Stomach (tissue), 9 donors: ENCODE measurements around the gene KCNN2. TPM values are rescaled to one million over a fixed set of nuclear protein-coding genes. Genes with fewer than 3 reads are reported as not detected.
"Not testable (repeated sequence)": the region's sequence is repeated elsewhere in the genome, so short reads cannot be mapped to it uniquely, and the experiment has no call there.

ENCODE experiments used
- DNase-seq, 2 donors: peaks; one replicate each; pipeline versions ENCODE4 v3.0.0 to v3.0.0-alpha.2; 2013 to 2019
- H3K27ac ChIP-seq, 5 donors: fragments of 200-600 bp in 4 of 5; sonication (generic) in 4 of 5; one replicate each; pipeline ENCODE4 v1.5.1; 2013 to 2019; ENCODE audit warnings: mild to moderate bottlenecking in 1 of 5, moderate library complexity in 1 of 5
- H3K27me3 ChIP-seq, 3 donors: fragments of 200-600 bp; sonication (generic); one replicate each; pipeline ENCODE4 v1.5.1; 2017 to 2019; ENCODE audit warnings: mixed run types in 1 of 3
- H3K36me3 ChIP-seq, 4 donors: fragments of 200-600 bp; sonication (generic); 1 replicate in 3 of 4; 2 replicates in 1 of 4; pipeline ENCODE4 v1.5.1; 2016 to 2019
- H3K4me1 ChIP-seq, 4 donors: fragments of 200-600 bp; sonication (generic); one replicate each; pipeline ENCODE4 v1.5.1; 2016 to 2019
- H3K4me3 ChIP-seq, 4 donors: fragments of 200-600 bp; sonication (generic) in 3 of 4; one replicate each; pipeline ENCODE4 v1.5.1; 2016 to 2019; ENCODE audit warnings: mild to moderate bottlenecking in 1 of 4
- H3K9me3 ChIP-seq, 4 donors: fragments of 200-600 bp; sonication (generic); one replicate each; pipeline ENCODE4 v1.5.1; 2016 to 2019
- EP300 ChIP-seq: sonication (generic); formaldehyde crosslinking; IDR thresholded peaks from one replicate; pipeline ENCODE4 v1.6.1; 2017; ENCODE audit warnings: antibody characterized with exemption
- POLR2A ChIP-seq, 4 donors: fragments of 450-650 bp; IDR thresholded peaks; one replicate each; pipeline ENCODE4 v1.6.1; 2016; ENCODE audit warnings: antibody characterized with exemption in 4 of 4, control low read depth in 2 of 4, mild to moderate bottlenecking in 1 of 4, moderate library complexity in 1 of 4
- POLR2AphosphoS5 ChIP-seq, 3 donors: sonication (generic); formaldehyde crosslinking; IDR thresholded peaks; one replicate each; pipeline ENCODE4 v1.6.1; 2016; ENCODE audit warnings: antibody characterized with exemption in 3 of 3
- WGBS, 5 donors: extraction: QIAGEN DNeasy Blood & Tissue Kit in 3 of 5; methylation state at CpG; one replicate each; pipeline versions ENCODE4 v1.1.5 to v1.1.7; 2013 to 2018; 5-methylcytosine and 5-hydroxymethylcytosine counted together
- intact Hi-C: fragments of 100-400 bp; cut with DNase I; formaldehyde crosslinking; loops from one replicate; pipeline ENCODE4 v1.15.1; 2023; ENCODE audit warnings: low total_unique reads
- polyA plus RNA-seq, 3 donors: library from polyadenylated mRNA; stranded (reverse); fragments of 200-250 nt; gene quantifications; one replicate each; pipeline ENCODE4 v1.2.3, GENCODE V29; 2013
- total RNA-seq, 5 donors: library from RNA; depleted of rRNA; stranded (reverse); fragments of >200 nt; gene quantifications; one replicate each; pipeline versions ENCODE4 v1.1.0 to v1.2.3, GENCODE V29; 2014 to 2016
- TF ChIP-seq, protein P1 (sequence below), 7 experiments: fragments of 450-650 bp in 4 of 7; fragments of 200-600 bp in 3 of 7; sonication (generic) in 3 of 7; IDR thresholded peaks; one replicate each; pipeline ENCODE4 v1.5.1; 2016 to 2019; ENCODE audit warnings: antibody characterized with exemption in 7 of 7, control low read depth in 2 of 7, mild to moderate bottlenecking in 1 of 7
- donor health status: healthy with polysubstance abuse.
- donor health status: Bipolar disorder and iron deficiency.
- donor health status: healthy.

The KCNN2 gene
- total and polyA plus RNA-seq, 8 donors: 0.28 to 9.4 (median 0.90) TPM; not detected in 2

DNA sequence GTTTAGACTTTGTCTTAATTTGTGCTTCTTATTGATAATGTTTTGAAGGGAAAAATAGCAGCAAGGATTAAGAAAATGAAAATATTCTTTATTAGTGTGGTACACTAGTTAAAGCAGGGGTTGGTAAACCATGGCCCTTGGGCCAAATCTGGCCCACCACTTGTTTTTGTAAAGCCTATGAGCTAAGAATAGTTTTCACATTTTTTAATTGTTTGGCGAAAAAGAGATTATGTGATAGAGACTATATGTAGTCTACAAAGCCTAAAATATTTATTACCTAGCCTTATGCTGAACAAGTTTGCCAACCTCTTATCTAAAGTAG is 57.2 kb downstream of the KCNN2 start:
- Histone ChIP-seq H3K4me1 (no peaks in the 10 kb centered on the region), H3K27me3 (no peaks in the 10 kb centered on the region), H3K9me3 (no peaks in the 10 kb centered on the region), H3K27ac (no peak overlapping the region), H3K36me3 (no peaks in the 10 kb centered on the region), H3K4me3 (no peak overlapping the region)
- no peak for DNase-seq
- WGBS, 5 donors: 86 to 93% (median 90%) methylated on average over 1 of the region's 1 CpG
- intact Hi-C loops: no loop called here
- TF ChIP-seq POLR2A (IDR thresholded peaks at IDR 0.05): no peak
- TF ChIP-seq POLR2AphosphoS5 (IDR thresholded peaks at IDR 0.05): no peak
- TF ChIP-seq EP300: no peak
- TF ChIP-seq, protein P1, sequence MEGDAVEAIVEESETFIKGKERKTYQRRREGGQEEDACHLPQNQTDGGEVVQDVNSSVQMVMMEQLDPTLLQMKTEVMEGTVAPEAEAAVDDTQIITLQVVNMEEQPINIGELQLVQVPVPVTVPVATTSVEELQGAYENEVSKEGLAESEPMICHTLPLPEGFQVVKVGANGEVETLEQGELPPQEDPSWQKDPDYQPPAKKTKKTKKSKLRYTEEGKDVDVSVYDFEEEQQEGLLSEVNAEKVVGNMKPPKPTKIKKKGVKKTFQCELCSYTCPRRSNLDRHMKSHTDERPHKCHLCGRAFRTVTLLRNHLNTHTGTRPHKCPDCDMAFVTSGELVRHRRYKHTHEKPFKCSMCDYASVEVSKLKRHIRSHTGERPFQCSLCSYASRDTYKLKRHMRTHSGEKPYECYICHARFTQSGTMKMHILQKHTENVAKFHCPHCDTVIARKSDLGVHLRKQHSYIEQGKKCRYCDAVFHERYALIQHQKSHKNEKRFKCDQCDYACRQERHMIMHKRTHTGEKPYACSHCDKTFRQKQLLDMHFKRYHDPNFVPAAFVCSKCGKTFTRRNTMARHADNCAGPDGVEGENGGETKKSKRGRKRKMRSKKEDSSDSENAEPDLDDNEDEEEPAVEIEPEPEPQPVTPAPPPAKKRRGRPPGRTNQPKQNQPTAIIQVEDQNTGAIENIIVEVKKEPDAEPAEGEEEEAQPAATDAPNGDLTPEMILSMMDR (IDR thresholded peaks at IDR 0.05): no peak

DNA sequence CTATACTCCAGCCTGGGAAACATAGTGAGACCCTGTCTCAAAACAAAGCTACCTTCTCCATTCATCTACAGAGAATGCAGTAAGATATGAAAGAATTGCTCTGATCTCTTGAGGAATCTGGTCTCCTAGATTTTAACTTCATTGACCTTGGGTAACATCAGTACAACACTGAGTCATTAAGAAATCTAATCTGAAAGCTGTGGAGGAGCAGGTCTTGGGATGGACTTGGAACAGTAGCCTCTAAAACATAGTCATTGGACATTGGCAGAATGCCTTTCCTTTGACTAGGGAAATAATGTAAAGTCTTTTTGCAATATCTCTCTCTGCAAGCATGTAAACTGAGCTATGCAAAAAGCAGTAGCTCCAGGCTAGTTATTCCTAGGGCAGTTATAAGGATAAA is 58.1 kb downstream of the KCNN2 start:
- no peak for DNase-seq
- no peak overlapping the region for H3K4me3 ChIP-seq
- no peaks in the 10 kb centered on the region for H3K27me3 ChIP-seq
- intact Hi-C loops: no loop called here
- TF ChIP-seq POLR2AphosphoS5 (IDR thresholded peaks at IDR 0.05) (no peak), EP300 (no peak), POLR2A (IDR thresholded peaks at IDR 0.05) (no peak)
- TF ChIP-seq, protein P1 (IDR thresholded peaks at IDR 0.05): no peak
- no peak overlapping the region for H3K27ac ChIP-seq
- H3K9me3 ChIP-seq: no peaks in the 10 kb centered on the region
- H3K36me3 ChIP-seq: no peaks in the 10 kb centered on the region
- H3K4me1 ChIP-seq: no peaks in the 10 kb centered on the region

DNA sequence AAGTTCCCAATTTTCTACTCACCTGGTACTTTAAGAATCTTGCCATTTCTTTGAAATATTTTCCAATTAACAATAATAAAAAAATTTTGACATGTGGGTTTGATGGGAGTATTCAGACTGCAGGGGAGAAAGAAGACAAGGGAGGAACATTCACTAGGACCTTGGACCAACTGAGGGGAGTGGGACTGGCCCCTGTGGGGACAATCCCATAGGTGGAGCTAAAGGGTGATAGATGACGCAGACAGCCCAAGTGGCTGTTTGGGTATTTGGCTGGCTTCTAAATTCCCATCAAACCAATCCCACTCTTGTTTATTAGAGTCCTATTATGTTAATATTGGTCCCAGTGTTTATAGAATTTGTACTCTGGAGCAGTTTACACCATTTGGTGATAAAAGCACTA is 65.3 kb downstream of the KCNN2 start:
- H3K4me3 ChIP-seq: no peak overlapping the region
- TF ChIP-seq, protein P1 (IDR thresholded peaks at IDR 0.05): no peak
- H3K4me1 ChIP-seq: no peaks in the 10 kb centered on the region
- no peaks in the 10 kb centered on the region for H3K27me3 ChIP-seq
- no peak for DNase-seq
- intact Hi-C loops: no loop called here
- H3K9me3 ChIP-seq: no peaks in the 10 kb centered on the region
- no peak overlapping the region for H3K27ac ChIP-seq
- WGBS, 5 donors: 83 to 100% (median 91%) methylated on average over 1 of the region's 1 CpG
- no peaks in the 10 kb centered on the region for H3K36me3 ChIP-seq

DNA sequence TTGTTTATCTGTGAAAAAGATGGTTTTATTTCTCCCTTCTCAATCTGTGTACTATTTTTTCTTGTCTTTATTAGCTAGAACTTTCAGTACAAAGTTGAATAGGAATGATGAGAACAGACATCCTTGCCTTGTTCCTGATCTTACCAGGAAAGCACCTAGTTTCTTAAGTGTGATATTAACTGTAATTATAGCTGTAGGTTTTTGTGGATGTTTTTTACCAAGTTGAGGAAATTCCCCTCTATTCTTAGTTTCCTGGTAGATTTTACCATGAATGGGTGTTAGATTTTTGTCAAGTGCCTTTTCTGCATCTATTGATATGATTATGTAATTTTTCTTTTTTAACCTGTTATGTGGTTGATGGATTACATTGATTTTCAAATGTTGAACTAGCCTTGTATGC is 68.7 kb downstream of the KCNN2 start:
- no peak for TF ChIP-seq POLR2AphosphoS5 (IDR thresholded peaks at IDR 0.05)
- TF ChIP-seq POLR2A (IDR thresholded peaks at IDR 0.05): no peak
- TF ChIP-seq, protein P1 (IDR thresholded peaks at IDR 0.05): no peak
- TF ChIP-seq EP300: no peak
- no peaks in the 10 kb centered on the region for H3K36me3 ChIP-seq
- no peak for DNase-seq
- H3K27ac ChIP-seq: no peak overlapping the region
- no peaks in the 10 kb centered on the region for H3K27me3 ChIP-seq
- intact Hi-C loops: no loop called here
- no peaks in the 10 kb centered on the region for H3K9me3 ChIP-seq
- H3K4me1 ChIP-seq: no peaks in the 10 kb centered on the region
- no peak overlapping the region for H3K4me3 ChIP-seq

DNA sequence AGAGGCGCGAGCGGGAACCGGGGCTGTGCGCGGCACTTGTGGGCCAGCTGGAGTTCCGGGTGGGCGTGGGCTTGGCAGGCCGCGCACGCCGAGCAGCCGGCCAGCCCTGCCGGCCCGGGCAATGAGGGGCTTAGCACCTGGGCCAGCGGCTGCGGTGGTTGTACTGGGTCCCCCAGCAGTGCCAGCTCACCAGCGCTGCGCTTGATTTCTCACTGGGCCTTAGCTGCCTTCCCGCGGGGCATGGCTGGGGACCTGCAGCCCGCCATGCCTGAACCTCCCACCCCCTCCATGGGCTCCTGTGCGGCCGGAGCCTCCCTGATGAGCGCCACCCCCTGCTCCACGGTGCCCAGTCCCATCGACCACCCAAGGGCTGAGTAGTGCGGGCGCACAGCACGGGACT is 70.8 kb downstream of the KCNN2 start:
- H3K4me3 ChIP-seq, H3K27me3 ChIP-seq, H3K4me1 ChIP-seq, H3K36me3 ChIP-seq, H3K9me3 ChIP-seq, DNase-seq, H3K27ac ChIP-seq, intact Hi-C loops: not testable (repeated sequence)
- WGBS, 5 donors: 90 to 100% (median 97%) methylated on average over 2 to 30 of the region's 30 CpGs
